HG03045 (cell line): ENCODE data around the gene CCNG2.

ENCODE experiments used
- ATAC-seq: cut with Tn5 transposase; IDR thresholded peaks from one replicate; pipeline ENCODE4 v1.9.1; 2021; ENCODE audit warnings: mild to moderate bottlenecking, moderate library complexity; ENCODE audit not compliant: unreplicated experiment

The CCNG2 gene

DNA sequence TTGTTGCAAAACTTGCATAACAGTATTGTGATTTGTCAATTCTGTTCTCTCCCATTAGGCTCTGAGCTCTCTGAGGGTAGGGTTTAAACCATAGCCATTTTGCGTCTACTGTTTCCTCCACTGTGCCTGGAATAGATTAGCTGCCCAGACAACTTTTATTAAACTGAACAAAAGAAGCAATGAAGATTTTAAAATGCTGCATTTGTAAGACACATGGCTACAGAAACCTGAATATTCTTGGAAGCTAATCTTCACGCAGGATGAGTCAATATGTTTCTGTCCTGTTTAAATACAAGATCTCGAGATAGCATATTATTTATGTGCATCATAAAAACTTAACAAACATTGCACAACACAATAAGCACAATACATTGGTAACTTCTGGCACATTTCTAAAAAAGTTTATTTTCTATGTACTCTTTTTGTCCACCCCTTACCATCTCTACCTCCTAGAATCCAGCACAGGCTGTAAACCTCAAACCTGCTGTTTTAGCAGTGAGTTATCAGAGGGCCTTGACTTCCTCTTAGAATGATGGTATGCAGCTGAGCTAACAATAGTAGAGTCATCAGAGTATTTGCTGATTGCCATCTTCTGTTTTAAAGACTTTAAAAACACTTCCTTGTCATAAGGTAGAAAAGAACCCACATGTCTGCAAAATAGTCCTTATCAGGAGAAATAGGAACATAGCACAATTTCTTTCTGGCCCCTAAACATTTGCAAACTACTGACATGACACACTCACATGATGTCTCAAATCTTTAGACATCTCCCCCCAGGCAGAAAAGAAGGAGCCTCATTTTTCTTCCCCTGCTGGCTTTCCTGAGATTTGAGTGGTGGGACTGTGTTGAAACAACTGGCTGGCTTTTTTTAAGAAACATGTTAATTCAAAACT lies 10.6 kb upstream of the CCNG2 start:
- no peak for ATAC-seq

- ATAC-seq = no peak
Observed at GRCh38 chr4:77147079-77147782, 9.8 kb upstream of the CCNG2 start.

- no peak for ATAC-seq
Observed at GRCh38 chr4:77148078-77148477, 8.9 kb upstream of the CCNG2 start.

DNA sequence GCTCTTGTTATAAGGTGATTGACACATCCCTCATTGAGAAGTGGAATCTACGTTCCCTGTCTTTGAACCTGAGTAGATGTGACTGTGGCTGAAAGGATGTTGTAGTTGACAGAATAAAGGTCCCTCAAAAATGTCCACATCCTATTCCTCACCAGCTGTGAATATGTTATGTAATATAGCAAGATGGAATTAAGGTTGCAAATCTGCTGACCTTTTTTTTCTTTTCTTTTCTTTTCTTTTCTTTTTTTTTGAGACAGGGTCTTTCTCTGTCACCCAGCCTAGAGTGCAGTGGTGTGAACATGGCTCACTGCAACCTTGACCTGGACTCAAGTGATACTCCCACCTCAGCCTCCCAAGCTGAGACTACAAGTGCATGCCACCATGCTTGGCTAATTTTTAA lies 7.2 kb upstream of the CCNG2 start:
- ATAC-seq = no peak

DNA sequence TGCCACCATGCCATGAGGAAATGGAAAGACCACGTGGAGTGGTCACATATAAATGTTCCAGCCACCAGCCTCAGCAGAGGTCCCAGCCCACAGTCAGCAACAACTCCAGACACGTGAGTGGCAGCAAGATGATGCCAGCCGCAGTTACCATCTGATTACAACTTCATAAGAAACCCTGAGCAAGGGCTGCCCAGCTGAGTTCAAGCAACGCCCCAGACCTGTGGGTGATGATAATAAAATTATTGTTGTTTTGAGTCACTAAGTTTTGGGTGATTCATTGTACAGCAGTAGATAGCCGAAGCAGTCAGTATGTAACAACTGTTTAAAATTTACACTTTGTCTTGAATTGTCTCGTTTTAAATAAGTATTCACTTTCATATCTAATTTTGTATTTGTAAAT lies 5.8 kb upstream of the CCNG2 start:
- no peak for ATAC-seq

- ATAC-seq = no peak
Observed at GRCh38 chr4:77152421-77152820, 4.6 kb upstream of the CCNG2 start.

- ATAC-seq = no peak
Observed at GRCh38 chr4:77153006-77153405, 4.0 kb upstream of the CCNG2 start.

- no peak for ATAC-seq
Observed at GRCh38 chr4:77154065-77154464, 2.9 kb upstream of the CCNG2 start.

DNA sequence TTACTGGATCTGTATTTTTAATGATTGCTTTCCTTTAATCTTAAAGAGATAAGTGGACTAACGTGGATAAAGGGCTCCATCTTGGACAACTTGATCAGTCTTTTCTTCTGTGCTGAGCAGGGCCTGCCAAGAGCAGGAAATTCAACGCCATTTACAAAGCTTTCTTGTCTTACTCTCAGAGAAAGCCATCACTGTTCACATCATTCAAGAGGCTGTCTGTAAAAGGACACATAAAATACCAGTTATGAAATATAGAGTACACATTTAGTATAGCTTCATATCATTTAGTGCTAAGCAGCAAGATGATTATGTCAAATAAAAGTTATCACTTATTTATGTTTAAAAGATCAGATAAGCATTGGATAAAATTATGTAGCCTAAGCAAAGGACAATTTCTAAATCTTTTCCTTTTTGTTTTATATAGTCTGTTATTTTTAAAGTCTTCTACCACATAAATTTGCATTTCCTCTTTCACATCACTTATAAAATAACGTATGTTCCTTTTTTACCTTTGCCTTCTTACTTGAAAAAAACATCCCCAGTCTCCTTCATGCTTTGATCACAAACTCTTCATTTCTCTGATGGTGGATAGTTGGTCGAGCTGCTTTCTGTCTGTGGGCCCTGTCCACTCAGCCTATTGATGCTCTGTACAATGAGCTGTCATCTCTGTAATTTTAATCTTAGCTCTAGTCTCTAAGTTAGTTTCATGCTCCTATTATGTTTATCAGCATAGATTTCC lies 2.1 kb upstream of the CCNG2 start:
- no peak for ATAC-seq

- ATAC-seq = no peak
Observed at GRCh38 chr4:77155631-77156452, 1.2 kb upstream of the CCNG2 start.

DNA sequence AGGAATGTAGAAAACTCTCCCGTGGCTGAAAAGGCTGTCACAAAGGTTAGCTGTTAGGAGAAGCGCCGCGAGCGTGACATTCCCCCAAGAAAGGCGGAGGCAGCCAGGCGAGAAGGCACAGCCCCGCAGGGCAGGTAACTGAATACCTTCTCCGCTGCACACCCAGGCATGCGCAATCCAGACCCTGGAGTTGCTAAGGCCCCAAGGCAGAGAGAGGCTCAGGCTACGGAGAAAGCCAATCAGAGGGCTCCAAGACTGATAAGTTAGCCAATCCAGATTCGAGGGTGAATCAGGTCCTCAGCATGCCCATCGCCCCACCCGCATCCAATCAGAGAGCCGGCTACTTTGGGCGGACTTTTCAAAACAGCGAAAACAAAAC lies 485 bp upstream of the CCNG2 start:
- peak; percentile 87 for ATAC-seq

- ATAC-seq = peak; percentile 56
Observed at GRCh38 chr4:77157859-77158486, 966 bp downstream of the CCNG2 start.

- ATAC-seq = no peak
Observed at GRCh38 chr4:77158487-77158861, 1.5 kb downstream of the CCNG2 start.

DNA sequence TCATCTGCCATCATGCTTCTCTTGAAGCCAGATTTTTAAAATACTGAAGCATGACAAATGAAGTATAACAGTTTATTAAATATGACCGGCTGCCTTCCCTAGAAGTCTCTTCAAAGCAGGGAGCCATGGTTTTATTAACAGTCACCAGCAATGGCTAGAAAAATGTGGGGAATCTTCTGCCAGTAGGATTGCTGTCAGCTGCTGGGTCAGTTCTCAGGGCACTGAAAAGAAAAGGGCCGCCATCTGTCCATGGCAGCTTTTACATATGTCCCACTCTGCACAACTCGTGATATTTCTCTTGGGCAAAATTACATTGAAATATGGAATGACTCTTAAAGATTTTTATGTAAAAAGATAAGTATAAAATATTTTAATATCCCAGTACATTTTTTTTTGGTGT lies 2.8 kb downstream of the CCNG2 start:
- ATAC-seq = no peak

- no peak for ATAC-seq
Observed at GRCh38 chr4:77163641-77164040, 6.6 kb downstream of the CCNG2 start.

DNA sequence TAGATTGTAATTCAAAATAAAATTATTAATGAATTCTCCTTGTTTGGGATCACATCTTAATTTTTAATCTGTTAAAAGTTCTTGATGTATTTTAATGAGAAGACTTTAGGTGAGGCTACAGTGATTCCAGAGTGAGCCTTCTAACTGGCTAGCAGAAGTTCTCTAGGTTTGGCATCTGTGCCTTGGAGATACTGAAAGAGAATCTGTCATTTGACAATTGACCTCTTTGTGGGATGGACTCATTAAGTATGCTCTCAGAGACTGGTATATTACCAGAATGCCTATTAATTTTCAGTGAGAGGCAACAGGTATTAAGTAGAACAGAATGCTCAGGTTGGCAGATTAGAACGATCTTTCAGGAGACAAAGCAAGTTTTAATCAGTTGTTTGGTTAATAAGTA lies 10.2 kb downstream of the CCNG2 start:
- no peak for ATAC-seq

GRCh38 chr4:77167866-77168265 lies 10.9 kb downstream of the CCNG2 start:
- no peak for ATAC-seq

DNA sequence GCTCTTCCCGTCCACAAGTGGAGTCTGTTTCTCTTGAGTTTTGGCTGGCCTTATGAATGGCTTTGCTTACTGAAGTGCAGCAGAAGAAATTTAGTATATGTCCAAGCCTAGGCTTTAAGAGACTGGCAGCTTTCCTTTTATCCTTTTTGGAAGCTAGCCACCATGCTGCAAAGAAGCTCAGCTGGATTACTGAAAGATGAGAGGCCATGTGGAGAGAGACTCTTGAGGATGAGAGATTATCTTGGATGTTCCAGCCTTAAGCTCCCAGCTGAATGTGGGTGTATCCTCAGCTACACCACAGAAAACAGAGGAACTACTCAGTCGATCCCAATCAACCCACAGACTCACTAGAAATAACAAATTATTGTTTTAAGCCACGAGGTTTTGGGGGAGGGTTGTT lies 12.5 kb downstream of the CCNG2 start:
- no peak for ATAC-seq

DNA sequence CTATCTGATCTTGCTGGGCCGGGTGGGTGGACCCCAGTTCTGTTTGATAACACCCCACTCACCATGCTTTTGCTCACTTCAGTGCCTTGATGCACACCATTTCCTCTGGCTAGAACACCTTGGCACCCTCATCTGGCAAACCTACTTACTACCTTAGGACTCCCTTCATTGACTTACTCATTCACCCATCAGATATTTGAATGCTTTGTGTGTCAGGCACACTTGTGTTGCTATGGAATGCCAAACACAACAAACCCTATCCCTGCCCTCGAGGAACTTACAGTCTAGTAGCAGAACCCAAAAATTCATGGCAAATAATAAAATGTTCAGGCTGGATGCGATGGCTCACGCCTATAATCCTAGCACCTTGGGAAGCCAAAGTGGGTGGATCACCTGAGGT lies 13.9 kb downstream of the CCNG2 start:
- ATAC-seq = no peak

DNA sequence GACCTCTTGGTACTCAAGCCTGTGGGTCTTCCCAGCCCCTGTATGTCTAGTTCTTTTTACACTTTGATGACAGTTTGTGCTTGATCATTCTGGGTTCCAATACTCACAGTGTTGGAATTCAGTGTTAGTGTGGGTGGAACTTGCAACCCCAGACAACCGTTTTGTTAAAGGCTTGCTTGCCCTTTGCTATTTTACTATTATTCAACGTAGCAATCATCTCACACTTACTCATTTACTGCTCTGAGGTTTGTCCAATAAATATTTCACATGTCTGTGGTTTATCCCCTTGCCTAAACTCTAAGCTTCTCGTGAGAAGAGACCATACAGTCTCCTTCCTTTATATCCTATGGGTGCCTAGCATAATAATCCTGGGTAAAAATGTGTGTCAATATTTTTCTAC lies 15.3 kb downstream of the CCNG2 start:
- ATAC-seq = no peak
